GM19395 (cell line): Measurements from ENCODE around the gene METAP1D.
A peak's percentile ranks its signal among the peaks of the same experiment; 100 is the strongest.

Source experiments
- ATAC-seq: cut with Tn5 transposase; IDR thresholded peaks from one replicate; pipeline ENCODE4 v1.9.1; 2021; ENCODE audit warnings: mild to moderate bottlenecking, moderate library complexity; ENCODE audit not compliant: unreplicated experiment

METAP1D gene

GRCh38 chr2:172079416-172079815, 79.7 kb downstream of the METAP1D start:
- ATAC-seq: no peak

DNA sequence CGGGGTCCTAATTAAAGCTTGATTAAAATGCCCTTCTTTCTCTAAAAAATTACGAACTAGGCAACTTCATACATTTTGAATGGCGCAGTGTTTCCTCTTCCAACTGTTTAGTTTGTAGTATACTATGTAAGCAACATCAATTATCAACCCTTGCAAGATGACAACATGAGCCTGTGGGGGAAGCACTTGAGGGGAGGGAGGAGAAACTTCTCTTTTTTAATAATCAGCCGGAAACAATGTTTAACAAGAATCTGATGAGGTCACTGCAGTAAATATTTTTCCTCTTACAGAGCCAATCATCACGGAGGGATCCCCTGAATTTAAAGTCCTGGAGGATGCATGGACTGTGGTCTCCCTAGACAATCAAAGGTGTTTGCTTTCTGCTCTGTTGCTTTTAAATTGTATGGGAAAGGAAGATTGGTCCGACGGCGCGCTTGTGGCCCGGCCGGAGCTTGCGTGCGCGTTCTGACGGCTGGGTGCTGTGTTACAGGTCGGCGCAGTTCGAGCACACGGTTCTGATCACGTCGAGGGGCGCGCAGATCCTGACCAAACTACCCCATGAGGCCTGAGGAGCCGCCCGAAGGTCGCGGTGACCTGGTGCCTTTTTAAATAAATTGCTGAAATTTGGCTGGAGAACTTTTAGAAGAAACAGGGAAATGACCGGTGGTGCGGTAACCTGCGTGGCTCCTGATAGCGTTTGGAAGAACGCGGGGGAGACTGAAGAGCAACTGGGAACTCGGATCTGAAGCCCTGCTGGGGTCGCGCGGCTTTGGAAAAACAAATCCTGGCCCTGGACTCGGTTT, 80.3 kb downstream of the METAP1D start:
- ATAC-seq: no peak

GRCh38 chr2:172080641-172081220, 81.0 kb downstream of the METAP1D start:
- ATAC-seq: no peak

- ATAC-seq: no peak
These were observed 81.7 kb downstream of the METAP1D start for GRCh38 chr2:172081221-172082022.

DNA sequence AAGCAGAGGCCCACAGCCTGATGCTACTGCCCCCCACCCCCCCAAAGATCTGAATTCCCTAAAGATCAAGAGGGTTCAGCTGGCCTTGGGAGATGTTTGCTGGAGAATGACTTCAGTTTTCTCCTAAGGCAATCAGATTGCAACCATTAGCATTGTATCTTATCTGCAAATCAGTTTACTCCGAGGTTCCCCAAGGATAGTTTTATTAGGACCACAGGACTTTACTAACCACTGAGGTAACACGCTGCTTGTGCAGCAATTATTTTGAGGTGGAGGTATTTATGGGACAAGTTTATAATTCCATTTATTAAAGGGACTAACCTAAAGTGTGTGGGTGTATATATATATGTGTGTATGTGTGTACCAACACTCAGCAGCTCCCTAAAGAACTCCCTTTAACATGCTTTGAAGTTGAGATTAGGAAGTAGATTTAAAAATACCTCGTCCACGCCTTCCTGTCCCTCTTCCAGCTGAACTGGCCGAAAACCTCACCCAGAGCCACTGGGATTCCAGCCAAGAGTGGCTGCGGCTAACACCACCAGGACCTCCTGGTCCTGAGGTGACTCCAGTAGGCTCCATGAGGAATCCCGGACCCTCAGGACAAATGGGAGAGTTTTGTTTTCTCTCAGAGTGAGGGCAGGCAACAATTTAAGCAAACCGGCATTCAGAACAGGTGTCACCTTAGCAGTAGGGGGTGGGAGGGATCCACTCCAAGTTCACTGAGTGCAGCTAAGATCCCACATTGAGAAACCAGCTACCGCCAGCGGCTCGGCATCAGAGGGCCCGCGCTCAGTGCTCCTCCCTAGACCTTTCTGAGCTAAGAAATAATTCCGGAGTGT, 82.6 kb downstream of the METAP1D start:
- no peak for ATAC-seq

- ATAC-seq: no peak
These were observed 83.3 kb downstream of the METAP1D start for GRCh38 chr2:172082944-172083627.

GRCh38 chr2:172083628-172084394, 84.1 kb downstream of the METAP1D start:
- no peak for ATAC-seq

DNA sequence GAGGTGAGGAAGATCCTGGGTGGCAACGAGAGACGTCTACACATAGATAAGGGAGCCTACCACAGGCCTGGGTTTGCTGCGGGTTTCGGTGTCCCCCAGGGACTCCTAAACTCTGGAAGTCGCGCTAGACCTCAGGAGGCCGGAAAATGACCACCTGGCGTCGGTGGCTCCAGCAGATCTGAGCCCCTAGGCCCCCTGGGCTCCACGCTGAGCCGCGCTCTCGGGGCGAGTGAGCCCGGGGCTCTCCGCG, 84.6 kb downstream of the METAP1D start:
- peak; percentile 18 for ATAC-seq

DNA sequence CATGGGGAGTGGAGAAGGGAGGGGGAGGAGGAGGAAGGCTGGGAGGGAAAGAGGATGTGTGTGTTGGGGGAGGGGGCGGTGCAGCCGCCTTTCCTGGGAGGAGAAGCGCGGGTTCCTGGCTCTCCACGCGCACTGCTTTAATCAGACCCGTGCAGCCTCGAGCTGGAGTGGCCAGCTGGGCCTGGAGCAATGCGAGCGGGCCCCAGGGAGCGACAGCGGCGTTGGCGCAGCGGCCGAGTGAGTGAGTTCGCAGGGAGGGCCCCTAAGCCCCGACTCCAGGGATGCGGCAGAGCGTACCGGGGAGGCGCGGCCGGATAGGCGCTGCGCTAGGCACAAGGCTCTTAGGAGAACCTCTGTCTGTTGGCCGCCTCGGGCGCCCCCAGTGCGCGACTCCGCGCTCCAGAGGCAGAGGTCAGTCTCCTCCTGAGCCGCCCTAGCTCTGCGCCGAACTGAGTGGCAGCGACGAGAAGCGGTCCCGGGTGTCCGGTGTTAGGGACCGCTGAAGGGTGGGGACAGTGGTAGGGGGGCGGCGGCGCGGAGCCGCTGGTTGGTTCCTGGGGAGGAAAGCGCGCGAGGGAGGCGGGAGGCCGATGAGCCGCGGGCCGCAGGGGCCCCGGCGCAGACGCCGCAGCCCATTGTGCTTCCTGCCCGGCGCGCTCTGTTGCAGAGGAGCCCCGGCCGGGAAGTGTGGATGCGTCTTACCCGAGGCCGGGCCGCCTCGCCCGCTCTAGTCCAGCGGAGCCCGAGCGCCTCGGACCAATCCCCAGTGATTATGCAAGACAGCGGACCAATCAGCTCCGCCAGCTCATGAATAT, 85.1 kb downstream of the METAP1D start:
- peak; percentile 84 for ATAC-seq

GRCh38 chr2:172085460-172086159, 85.9 kb downstream of the METAP1D start, which contains the start of gene DLX1:
TSS of gene DLX1 (plus strand) at chr2:172085507. CDS start at chr2:172085678, 171 bp downstream.
- ATAC-seq: peak; percentile 17

- no peak for ATAC-seq
These were observed 86.8 kb downstream of the METAP1D start for GRCh38 chr2:172086241-172087206.

GRCh38 chr2:172087207-172087779, 87.5 kb downstream of the METAP1D start:
- no peak for ATAC-seq

DNA sequence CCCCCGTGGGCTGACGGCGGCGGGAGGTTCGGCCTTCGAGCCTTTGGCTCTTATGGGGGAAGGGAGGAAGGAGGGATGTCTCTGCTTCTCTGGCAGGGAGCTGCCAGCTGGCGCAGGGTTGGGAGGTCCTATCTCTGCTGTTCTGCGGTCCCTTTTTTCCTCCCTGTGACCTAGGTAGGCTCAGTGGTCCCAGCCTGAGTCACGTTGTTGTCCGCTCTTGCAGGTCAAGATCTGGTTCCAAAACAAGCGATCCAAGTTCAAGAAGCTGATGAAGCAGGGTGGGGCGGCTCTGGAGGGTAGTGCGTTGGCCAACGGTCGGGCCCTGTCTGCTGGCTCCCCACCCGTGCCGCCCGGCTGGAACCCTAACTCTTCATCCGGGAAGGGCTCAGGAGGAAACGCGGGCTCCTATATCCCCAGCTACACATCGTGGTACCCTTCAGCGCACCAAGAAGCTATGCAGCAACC, 88.1 kb downstream of the METAP1D start:
- ATAC-seq: no peak

- no peak for ATAC-seq
These were observed 88.7 kb downstream of the METAP1D start for GRCh38 chr2:172088245-172089004.

DNA sequence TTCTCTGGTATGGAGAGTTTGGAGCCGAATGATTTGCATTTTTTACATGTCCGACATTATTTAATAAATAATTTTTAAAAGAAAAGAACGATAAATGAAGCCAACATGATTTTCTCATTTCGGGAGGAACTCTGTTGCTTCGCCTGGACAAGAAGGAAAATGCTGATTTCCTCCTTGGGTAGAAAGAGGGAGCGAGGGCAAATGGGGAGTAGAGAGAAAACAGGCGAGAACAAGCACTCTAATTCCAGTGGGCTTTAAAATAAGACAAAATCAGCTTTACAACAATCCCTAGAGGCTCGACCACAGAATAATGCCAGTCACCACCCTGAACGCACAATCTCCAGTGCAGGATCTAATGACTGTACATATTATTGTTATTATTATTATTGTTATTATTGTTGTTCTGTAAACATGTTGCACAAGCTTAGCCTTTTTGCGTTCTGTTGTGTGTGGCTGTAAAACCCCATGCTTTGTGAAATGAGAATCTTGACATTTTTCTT, 89.3 kb downstream of the METAP1D start:
- ATAC-seq: no peak

- ATAC-seq: no peak
These were observed 89.9 kb downstream of the METAP1D start for GRCh38 chr2:172089633-172090032.
